Left lobe of liver (tissue), 2 donors: ENCODE data around the gene ROCK2. TPM values are rescaled to one million over a fixed set of nuclear protein-coding genes. Genes with fewer than 3 reads are reported as not detected.
A peak's percentile ranks its signal among the peaks of the same experiment; 100 is the strongest.

Experiments
- ATAC-seq: fragments of 200-7000 bp; cut with Tn5 transposase; one replicate; pipeline ENCODE4 v1.9.1; 2020; ENCODE audit warnings: mild to moderate bottlenecking, moderate library complexity
- DNase-seq: peaks from one replicate; pipeline ENCODE4 v3.0.0-alpha.2; 2020; ENCODE audit warnings: low spot score
- total RNA-seq: library from RNA; stranded (reverse); gene quantifications from one replicate; pipeline ENCODE4 v1.2.1, GENCODE V29; 2021
- donor health status: DM: no; HTN: no; CAD: no; lungs with moderate emphysema.
- donor health status: DM: no; HTN: yes; CAD: no.

ROCK2 gene
- total RNA-seq, 1 donor from 2014 or later, result 12.0 TPM

DNA sequence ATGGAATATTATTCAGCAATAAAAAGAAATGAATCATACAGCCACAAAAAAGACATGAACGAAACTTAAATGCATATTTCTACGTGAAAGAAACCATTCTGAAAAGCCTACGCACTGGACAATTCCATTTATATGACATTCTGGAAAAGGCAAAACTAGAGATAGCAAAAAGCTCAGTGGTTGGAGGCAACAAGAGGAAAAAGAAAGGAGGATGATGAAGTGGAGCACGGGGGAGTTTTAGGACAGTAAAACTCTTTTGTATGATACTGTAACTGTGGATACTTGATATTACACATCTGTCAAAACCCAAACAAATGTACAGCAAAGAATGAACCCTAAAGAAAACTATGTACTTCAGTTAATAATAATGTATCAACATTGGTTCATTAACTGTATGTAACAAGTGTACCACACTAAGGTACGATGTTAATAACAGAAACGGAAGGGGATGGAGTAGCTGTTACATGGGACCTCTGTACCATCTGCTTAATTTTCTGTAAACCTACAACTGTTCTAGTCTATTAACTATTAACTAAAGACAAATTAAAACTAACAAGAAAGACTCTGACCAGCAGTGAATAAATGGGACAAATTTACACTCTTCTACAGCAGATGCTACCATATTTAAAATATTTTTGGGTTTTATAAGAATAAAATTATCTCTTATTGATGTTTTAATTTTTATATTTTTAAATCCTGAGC lies 31.5 kb downstream of the ROCK2 start:
- ATAC-seq (peak; percentile 67), DNase-seq (no peak)

DNA sequence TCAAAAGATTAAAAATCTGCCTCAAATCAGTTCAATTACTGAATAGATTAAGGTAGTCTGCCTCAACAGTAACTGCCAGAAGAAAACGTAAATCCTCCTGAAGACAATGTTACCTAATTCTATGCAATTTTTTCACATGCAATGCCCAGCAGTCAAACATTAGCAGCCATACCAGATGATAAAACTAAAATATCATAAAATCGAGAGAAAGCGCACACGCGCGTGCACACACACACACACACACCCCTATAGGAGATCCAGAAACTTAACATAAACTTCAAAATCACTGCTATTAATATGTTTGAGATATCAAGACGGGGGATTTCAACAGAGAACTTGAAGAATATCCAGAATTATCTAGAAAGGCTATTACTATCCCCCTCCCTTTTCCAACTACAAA lies 32.9 kb downstream of the ROCK2 start:
- ATAC-seq (no peak), DNase-seq (no peak)

DNA sequence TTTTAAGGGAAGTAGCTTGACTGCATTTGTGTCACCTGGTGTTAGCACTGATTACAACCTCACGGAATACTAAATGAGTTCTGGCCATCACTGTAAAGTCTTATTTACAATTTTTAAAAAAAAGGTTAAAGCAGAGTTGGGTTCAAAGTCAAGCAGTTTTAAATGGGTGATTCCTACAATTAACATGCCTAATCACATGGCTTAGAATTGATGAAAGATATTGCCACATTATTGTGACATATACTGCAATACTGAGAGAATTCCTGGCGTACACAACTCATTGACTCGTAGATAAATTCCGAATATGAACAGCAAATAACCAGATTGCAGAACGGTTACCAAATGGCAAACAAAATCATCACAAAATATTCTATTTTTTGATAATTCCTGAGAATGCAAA lies 34.2 kb downstream of the ROCK2 start:
- ATAC-seq, result peak; percentile 60
- DNase-seq, result no peak

GRCh38 chr2:11309706-11310105 lies 34.7 kb downstream of the ROCK2 start:
- ATAC-seq (no peak), DNase-seq (no peak)

DNA sequence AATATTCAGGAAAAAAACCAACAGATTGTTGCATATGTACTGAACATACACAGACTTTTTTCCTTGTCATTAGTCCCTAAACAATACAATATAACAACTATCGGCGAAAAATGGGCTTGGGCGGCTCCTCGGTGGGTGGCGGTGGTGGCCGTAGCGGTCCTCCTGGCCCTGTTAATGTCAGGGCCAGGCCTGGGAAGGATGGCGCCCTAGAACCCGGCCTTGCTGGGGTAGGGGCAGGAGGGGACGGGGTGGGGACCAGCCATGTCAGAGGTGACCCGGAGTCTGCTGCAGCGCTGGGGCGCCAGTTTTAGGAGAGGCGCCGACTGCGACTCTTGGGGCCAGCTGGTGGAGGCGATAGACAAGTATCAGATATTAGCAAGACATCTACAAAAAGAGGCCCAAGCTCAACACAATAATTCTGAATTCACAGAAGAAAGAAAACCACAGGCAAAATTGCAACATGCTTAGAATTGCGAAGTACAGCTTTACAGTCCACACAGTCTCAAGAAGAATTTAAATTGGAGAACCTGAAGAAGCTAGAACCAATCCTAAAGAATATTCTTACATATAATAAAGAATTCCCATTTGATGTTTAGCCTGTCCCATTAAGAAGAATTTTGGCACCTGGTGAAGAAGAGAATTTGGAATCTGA lies 36.5 kb downstream of the ROCK2 start:
- ATAC-seq, result no peak
- DNase-seq, result no peak

DNA sequence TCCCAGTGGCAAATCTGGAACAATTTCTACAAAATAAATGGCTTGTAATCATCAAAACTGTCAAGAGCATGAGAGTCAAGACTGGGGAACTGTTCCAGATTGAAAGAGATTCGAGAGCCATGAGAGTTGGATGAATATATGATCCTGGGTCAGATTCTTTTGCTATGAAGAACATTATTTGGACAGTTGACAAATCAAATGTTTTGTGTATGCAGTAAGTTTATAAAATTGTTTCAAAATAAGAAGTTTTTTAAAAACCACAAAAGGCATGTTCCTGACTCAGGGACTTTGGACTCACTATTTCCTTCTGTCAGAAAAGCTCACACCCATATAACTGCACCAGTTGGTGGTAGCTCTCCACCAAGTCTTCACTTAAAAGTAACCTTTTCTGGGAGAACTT lies 38.5 kb downstream of the ROCK2 start:
- DNase-seq (no peak), ATAC-seq (peak; percentile 68)

GRCh38 chr2:11305338-11305737 lies 39.1 kb downstream of the ROCK2 start:
- no peak for ATAC-seq
- no peak for DNase-seq

GRCh38 chr2:11304476-11304875 lies 40.0 kb downstream of the ROCK2 start:
- no peak for ATAC-seq
- DNase-seq, result no peak

DNA sequence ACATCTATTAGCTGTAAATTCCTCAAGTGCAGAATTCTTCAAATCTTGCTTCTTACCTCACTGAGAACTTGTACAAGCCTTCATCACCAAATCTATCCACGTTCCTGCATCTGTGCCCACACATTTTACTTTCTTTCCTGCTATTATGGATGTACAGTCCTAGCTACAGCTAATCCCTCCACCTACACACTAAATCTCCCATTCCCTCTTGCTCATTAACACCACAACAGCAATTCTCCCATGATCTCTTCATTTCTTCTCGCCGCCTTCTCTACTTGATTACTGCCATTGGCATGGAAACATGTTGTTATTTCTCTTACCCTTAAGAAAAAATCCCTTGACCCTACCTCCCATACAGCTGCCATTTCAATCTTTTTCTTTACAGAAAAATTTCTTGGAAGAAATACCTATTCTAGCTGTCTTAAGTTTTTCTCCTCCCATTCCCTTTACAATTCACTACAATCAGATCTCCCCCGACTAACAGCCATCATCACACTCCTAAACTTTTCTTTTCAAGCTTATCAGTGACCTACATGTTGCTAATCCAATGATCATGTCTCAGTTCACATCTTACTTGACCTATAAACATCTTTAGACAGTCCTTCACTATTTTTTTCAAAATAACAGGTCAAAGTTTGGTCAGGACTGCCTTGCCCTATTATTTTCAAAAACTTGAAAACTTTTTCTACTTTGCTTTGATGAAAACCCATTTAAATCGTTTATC lies 41.0 kb downstream of the ROCK2 start:
- DNase-seq, result no peak
- ATAC-seq, result no peak

DNA sequence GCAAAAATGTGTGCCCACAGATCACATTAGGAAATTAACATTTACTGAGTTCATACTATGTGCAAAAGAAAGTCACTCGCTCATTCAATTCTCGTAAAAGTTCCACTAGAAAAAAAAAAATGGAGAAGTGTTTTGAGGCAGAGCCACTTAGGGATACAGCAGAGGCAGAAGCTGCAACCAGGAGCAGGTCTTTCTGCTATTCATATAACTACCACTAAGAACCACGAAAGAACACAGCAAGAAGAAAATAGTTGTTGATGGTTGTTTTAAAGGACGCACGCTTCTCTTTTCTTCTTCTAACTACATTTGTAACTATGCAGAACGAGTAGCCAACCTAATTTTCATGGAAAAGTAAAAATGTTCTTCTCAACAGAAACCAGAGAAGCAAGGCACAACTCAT lies 45.0 kb downstream of the ROCK2 start:
- DNase-seq (no peak), ATAC-seq (peak; percentile 29)

DNA sequence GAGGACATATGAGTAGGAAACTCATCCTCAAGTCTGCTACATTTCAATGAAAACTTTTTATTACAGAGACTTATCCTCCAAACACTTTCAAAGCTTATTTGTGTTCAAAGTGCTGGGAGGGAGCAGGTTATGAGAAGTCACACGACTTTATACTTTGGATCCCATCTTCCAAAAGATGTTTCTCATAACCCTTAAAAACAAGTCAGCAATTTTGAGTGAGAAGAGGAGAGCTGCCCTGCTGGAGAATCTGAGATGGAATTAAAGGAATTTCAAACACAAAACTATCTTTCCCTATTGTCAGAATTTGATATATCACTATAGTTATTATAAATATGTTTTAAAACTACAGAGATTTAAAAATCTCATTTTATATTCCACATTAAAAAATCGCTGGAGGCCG lies 45.8 kb downstream of the ROCK2 start:
- DNase-seq, result no peak
- no peak for ATAC-seq

- DNase-seq (no peak), ATAC-seq (no peak)
Observed at GRCh38 chr2:11296401-11296800, 48.0 kb downstream of the ROCK2 start.

DNA sequence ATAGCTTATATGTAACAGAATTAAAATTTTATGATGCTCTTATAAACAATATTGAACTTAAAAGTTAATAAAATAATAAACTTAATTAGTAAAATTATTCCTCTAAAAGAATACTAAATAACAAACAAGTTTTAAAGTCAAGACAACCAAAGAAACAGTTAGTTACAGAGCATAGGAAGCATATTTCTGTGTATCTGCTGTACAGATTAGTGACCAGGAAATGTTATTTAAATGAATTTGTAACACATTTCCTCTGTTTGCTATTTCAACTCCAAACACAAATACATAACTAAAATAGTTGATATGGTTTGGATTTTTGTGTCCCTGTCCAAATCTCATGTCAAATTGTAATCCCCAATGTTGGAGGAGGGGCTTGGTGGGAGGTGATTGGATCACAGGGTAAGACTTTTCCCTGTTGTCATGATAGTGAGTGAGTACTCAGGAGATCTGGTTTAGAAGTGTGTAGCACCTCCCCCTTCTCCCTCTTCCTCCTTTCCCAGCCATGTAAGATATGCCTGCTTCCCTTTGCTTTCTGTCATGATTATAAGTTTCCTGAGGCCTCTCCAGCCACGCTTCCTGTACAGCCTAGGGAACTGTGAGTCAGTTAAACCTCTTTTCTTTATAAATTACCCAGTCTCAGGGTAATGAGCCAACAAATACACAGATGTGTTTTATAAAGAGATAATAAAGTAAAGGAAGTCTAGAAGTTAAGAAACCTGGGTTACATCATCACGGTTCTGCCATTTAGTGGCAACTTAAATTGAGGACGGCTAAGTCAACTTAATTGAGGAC lies 51.8 kb downstream of the ROCK2 start:
- no peak for DNase-seq
- peak; percentile 39 for ATAC-seq

DNA sequence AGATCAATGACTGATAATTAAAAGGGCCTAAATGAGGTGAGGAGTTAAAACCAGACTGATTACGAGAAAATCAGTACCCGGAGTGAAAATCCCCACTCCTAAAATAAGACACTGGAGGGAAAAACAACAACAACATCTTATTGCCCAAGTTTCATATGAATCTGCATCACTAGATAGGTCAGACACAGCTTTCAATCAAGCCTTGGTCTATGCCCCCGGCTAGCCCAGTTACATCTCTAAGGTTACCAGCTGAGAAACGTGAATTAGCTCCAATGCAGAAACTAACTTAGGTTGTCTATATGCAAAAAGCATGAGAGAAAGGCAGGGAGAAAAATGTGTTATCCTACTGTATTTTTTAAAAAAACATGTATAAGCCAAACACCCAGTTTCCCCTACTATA lies 53.7 kb downstream of the ROCK2 start:
- ATAC-seq, result no peak
- DNase-seq, result no peak

DNA sequence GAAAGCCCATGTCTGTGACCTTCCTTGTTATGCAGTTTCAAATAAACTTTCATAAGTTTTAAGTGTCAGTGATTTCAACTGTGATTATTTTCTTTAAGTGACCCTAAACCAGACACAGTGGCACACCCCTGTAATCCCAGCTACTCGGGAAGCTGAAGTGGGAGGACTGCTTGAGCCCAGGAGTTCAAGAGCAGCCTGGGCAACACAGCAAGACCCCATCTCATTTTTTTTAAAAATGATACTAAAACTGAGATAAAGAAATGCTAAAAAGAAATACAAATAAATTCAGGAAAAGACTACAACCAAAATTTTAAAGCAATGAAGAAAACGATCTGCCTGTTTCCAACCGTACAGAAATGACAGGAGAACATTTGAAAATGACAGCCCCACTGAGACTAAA lies 54.2 kb downstream of the ROCK2 start:
- DNase-seq (no peak), ATAC-seq (no peak)

- no peak for DNase-seq
- ATAC-seq, result no peak
Observed at GRCh38 chr2:11288431-11288830, 56.0 kb downstream of the ROCK2 start.

DNA sequence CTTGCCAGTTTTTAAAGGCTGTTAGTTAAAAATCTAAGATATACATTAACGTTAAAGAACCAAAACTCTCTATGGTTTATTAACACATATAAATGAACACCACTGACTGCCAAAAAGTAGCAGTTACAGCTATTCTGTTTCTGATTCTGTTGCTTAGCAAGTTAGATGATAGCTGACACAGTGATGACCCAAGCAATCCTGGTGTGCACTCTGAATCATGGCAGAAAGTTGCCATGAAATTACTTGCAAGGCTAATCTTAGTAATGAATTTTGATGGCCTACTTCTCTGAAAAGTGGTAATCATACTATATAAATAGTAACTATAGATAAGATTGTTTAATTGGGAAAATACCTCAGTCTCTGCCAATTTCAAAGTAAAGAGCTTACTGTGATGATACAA lies 57.7 kb downstream of the ROCK2 start:
- ATAC-seq (no peak), DNase-seq (no peak)

- DNase-seq (no peak), ATAC-seq (no peak)
Observed at GRCh38 chr2:11286323-11286722, 58.1 kb downstream of the ROCK2 start.

DNA sequence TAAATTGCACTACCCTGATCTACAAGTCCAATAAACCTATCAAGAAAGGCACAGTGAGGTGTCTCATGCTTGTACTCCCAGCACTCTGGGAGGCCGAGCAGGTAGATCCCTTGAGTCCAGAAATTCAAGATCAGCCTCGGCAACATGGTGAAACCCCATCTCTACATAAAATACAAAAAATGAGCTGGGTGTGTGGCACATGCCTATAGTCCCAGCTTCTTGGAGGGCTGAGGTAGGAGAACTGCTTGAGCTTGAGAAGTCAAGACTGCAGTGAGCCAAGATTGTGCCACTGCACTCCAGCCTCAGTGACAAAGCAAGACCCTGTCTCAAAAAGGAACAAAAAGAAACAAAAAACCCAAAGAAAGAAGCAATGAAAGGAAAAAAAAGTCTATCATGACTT lies 58.9 kb downstream of the ROCK2 start:
- ATAC-seq, result no peak
- DNase-seq, result no peak

- DNase-seq (no peak), ATAC-seq (no peak)
Observed at GRCh38 chr2:11281186-11281585, 63.2 kb downstream of the ROCK2 start.

DNA sequence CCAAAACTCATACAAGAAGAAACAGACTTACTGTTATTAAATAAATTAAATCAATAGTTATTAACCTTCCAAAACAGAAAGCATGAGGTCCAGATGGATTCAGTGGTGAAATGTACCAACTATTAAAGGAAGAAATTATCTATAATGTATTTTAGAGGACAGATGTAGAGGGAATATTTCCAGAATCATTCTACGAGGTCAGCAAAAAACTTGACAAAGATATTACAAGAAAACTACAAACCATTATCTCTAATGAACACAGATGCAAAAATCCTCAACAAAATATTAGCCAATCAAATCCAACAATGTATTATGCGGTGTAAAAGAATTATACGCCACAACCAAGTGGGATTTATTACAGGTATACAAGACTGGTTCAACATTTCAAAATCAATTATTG lies 63.7 kb downstream of the ROCK2 start:
- DNase-seq (no peak), ATAC-seq (no peak)
